SK-N-SH treated with all-trans-retinoic acid at 6 μM for 48 hours (cell line): ENCODE results near the gene MFAP1.

Experiments
- ATAC-seq: fragments of 200-7000 bp; cut with Tn5 transposase; 3 replicates; pipeline ENCODE4 v1.9.1; 2020; ENCODE audit warnings: mild to moderate bottlenecking, moderate library complexity
- ARNTL ChIP-seq: fragments of 450-650 bp; formaldehyde crosslinking; IDR thresholded peaks from 2 replicates; pipeline ENCODE4 v1.5.0; 2020; ENCODE audit warnings: low read depth, mild to moderate bottlenecking, moderate library complexity, borderline replicate concordance
- BACH2 ChIP-seq: fragments of 250-450 bp; sonication (Bioruptor Pico); IDR thresholded peaks from 2 replicates; pipeline ENCODE4 v1.9.0; 2021; ENCODE audit warnings: mild to moderate bottlenecking, borderline replicate concordance
- CSDC2 ChIP-seq: fragments of 250-450 bp; sonication (Bioruptor Pico); IDR thresholded peaks from 2 replicates; pipeline ENCODE4 v1.5.0; 2020; ENCODE audit warnings: mild to moderate bottlenecking, moderate library complexity
- ESRRG ChIP-seq: fragments of 250-450 bp; sonication (Bioruptor Pico); IDR thresholded peaks from 2 replicates; pipeline ENCODE4 v1.6.1; 2021; ENCODE audit warnings: mild to moderate bottlenecking
- GLIS3 ChIP-seq: fragments of 250-450 bp; sonication (Bioruptor Pico); IDR thresholded peaks from 2 replicates; pipeline ENCODE4 v1.5.0; 2020; ENCODE audit warnings: mild to moderate bottlenecking, moderate library complexity
- OSR1 ChIP-seq: fragments of 250-450 bp; sonication (Bioruptor Pico); IDR thresholded peaks from 2 replicates; pipeline ENCODE4 v1.8.0; 2022; ENCODE audit warnings: moderate library complexity, mild to moderate bottlenecking, inconsistent platforms
- RARB ChIP-seq: fragments of 250-450 bp; sonication (Bioruptor Pico); IDR thresholded peaks from 2 replicates; pipeline ENCODE4 v1.8.0; 2021; ENCODE audit warnings: mild to moderate bottlenecking, moderate library complexity
- SNAI2 ChIP-seq: fragments of 250-450 bp; sonication (Bioruptor Pico); IDR thresholded peaks from 2 replicates; pipeline ENCODE4 v1.5.0; 2020; ENCODE audit warnings: mild to moderate bottlenecking, moderate library complexity
- TCF4 ChIP-seq: fragments of 250-450 bp; sonication (Bioruptor Pico); IDR thresholded peaks from 2 replicates; pipeline ENCODE4 v1.8.0; 2021; ENCODE audit warnings: mild to moderate bottlenecking, moderate library complexity, borderline replicate concordance
- TOX ChIP-seq: fragments of 250-450 bp; sonication (Bioruptor Pico); IDR thresholded peaks from 2 replicates; pipeline ENCODE4 v1.8.0; 2021; ENCODE audit warnings: mild to moderate bottlenecking, moderate library complexity, borderline replicate concordance
- ZC3H10 ChIP-seq: fragments of 250-450 bp; sonication (Bioruptor Pico); IDR thresholded peaks from 2 replicates; pipeline ENCODE4 v1.5.1; 2021; ENCODE audit warnings: mild to moderate bottlenecking, moderate library complexity
- ZFP3 ChIP-seq: fragments of 250-450 bp; sonication (Bioruptor Pico); IDR thresholded peaks from 2 replicates; pipeline ENCODE4 v1.5.0; 2020; ENCODE audit warnings: mild to moderate bottlenecking, moderate library complexity
- ZFP30 ChIP-seq: fragments of 450-650 bp; formaldehyde crosslinking; IDR thresholded peaks from 2 replicates; pipeline ENCODE4 v1.5.0; 2022; ENCODE audit warnings: mild to moderate bottlenecking, moderate library complexity
- ZNF565 ChIP-seq: fragments of 450-650 bp; formaldehyde crosslinking; conservative IDR thresholded peaks from 2 replicates; pipeline ENCODE4 v1.5.0; 2020; ENCODE audit warnings: low read depth, mild to moderate bottlenecking, moderate library complexity
- ZNF8 ChIP-seq: fragments of 450-650 bp; formaldehyde crosslinking; IDR thresholded peaks from 2 replicates; pipeline ENCODE4 v1.5.0; 2020; ENCODE audit warnings: mild to moderate bottlenecking, moderate library complexity
- TF ChIP-seq, protein P1 (sequence below): fragments of 250-450 bp; sonication (Bioruptor Pico); IDR thresholded peaks from 2 replicates; pipeline ENCODE4 v1.8.0; 2020; ENCODE audit warnings: mild to moderate bottlenecking, moderate library complexity, borderline replicate concordance
- TF ChIP-seq, protein P2 (sequence below): fragments of 250-450 bp; sonication (Bioruptor Pico); IDR thresholded peaks from 2 replicates; pipeline ENCODE4 v1.5.1; 2021; ENCODE audit warnings: mild to moderate bottlenecking, moderate library complexity
- TF ChIP-seq, protein P3 (sequence below): fragments of 250-450 bp; sonication (Bioruptor Pico); IDR thresholded peaks from 2 replicates; pipeline ENCODE4 v1.5.1; 2020; ENCODE audit warnings: low read depth, mild to moderate bottlenecking, moderate library complexity
- TF ChIP-seq, protein P4 (sequence below): fragments of 250-450 bp; sonication (Bioruptor Pico); IDR thresholded peaks from 2 replicates; pipeline ENCODE4 v1.5.0; 2020; ENCODE audit warnings: mild to moderate bottlenecking, moderate library complexity

The MFAP1 gene

DNA sequence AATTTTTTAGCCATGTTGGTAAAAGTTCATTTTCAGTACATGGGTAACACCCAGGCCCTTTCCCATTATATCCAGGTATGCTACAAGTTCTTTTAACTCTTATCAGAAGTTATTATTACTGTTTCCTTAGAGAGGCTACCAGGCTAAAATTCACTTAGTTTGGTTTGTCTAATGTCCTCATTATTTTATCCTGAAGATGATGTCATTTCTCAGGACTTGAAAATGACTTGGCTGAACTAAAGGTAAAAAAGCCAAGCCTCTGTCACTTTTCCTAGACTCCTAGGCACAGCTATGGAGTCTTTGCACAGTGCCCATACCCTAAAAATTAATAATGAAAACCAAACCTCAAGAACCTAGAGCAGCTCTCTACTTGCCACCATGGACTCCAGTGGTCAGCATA is 51.9 kb downstream of the MFAP1 start:
- TF ChIP-seq RARB (CRISPR knock-in tag) (no peak), SNAI2 (CRISPR knock-in tag) (no peak), ZNF8 (no peak), ZFP30 (no peak)
- TF ChIP-seq, protein P1, sequence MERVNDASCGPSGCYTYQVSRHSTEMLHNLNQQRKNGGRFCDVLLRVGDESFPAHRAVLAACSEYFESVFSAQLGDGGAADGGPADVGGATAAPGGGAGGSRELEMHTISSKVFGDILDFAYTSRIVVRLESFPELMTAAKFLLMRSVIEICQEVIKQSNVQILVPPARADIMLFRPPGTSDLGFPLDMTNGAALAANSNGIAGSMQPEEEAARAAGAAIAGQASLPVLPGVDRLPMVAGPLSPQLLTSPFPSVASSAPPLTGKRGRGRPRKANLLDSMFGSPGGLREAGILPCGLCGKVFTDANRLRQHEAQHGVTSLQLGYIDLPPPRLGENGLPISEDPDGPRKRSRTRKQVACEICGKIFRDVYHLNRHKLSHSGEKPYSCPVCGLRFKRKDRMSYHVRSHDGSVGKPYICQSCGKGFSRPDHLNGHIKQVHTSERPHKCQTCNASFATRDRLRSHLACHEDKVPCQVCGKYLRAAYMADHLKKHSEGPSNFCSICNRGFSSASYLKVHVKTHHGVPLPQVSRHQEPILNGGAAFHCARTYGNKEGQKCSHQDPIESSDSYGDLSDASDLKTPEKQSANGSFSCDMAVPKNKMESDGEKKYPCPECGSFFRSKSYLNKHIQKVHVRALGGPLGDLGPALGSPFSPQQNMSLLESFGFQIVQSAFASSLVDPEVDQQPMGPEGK (CRISPR knock-in tag) = no peak
- TF ChIP-seq, protein P2, sequence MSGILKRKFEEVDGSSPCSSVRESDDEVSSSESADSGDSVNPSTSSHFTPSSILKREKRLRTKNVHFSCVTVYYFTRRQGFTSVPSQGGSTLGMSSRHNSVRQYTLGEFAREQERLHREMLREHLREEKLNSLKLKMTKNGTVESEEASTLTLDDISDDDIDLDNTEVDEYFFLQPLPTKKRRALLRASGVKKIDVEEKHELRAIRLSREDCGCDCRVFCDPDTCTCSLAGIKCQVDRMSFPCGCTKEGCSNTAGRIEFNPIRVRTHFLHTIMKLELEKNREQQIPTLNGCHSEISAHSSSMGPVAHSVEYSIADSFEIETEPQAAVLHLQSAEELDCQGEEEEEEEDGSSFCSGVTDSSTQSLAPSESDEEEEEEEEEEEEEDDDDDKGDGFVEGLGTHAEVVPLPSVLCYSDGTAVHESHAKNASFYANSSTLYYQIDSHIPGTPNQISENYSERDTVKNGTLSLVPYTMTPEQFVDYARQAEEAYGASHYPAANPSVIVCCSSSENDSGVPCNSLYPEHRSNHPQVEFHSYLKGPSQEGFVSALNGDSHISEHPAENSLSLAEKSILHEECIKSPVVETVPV (CRISPR knock-in tag) = no peak
- TF ChIP-seq, protein P3, sequence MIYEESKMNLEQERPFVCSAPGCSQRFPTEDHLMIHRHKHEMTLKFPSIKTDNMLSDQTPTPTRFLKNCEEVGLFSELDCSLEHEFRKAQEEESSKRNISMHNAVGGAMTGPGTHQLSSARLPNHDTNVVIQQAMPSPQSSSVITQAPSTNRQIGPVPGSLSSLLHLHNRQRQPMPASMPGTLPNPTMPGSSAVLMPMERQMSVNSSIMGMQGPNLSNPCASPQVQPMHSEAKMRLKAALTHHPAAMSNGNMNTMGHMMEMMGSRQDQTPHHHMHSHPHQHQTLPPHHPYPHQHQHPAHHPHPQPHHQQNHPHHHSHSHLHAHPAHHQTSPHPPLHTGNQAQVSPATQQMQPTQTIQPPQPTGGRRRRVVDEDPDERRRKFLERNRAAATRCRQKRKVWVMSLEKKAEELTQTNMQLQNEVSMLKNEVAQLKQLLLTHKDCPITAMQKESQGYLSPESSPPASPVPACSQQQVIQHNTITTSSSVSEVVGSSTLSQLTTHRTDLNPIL (CRISPR knock-in tag) = no peak
- no peak for ATAC-seq

DNA sequence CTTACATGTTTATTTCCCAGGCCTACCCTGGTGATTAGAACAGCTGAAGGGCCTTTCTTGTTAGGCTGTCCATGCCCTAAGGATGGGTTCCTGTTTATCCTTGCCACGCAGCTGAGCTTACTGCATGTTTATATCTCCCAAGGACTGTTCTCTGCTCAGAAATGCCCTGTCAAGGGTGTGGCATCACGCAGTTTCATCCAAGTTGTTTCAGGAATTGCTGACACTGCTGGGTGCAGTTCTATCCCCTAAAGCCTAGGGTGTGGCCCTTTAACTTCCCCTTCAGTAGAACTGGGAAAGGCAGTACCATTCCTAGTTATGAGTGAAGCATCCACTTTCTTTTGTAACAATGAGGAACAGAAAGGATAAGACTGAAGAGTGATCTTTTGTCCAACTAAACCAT is 52.7 kb downstream of the MFAP1 start:
- TF ChIP-seq TOX (CRISPR knock-in tag) = no peak
- TF ChIP-seq ZNF8 = no peak
- no peak for TF ChIP-seq ZC3H10
- no peak for TF ChIP-seq TCF4
- TF ChIP-seq, protein P2 (CRISPR knock-in tag) = no peak
- TF ChIP-seq, all 23 proteins: peak for 0
- ATAC-seq = no peak

DNA sequence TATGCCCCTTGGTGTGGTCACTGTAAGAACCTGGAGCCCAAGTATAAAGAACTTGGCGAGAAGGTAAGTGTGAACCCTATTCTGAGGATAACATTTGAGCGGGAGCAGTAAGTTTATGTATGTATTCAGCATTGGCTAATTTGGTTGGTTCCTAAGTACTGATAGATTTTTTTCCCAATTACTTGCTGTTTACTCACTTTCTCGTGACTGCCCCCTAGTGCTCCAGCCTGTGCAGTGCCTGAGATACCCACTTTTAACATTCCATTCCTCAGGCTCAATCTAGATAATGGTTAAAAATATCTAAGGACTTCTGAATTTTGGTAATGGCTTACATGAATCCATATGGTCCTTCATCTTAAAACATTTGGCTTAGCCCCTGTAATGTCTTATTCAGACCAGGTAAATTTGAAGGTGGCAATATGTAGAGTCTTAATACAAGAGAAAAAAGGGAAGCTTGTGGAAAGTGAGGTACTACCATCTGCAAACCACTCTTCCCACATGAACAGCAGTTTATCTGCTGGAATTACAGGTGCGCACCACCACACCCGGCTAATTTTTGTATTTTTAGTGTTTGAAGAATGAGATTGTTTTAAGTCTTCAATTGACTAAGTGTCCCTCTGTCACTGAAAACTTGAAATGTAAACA is 54.8 kb downstream of the MFAP1 start:
- peak; percentile 87 for ATAC-seq
- TF ChIP-seq TCF4 = no peak
- TF ChIP-seq ESRRG = no peak
- TF ChIP-seq ARNTL (CRISPR knock-in tag) = no peak
- TF ChIP-seq, protein P1 (CRISPR knock-in tag) = no peak
- no peak for TF ChIP-seq BACH2 (CRISPR knock-in tag)
- TF ChIP-seq TOX (CRISPR knock-in tag) = no peak
- no peak for TF ChIP-seq ZNF8
- TF ChIP-seq ZFP3 = no peak
- TF ChIP-seq ZNF565 (CRISPR knock-in tag) = no peak
- no peak for TF ChIP-seq OSR1 (CRISPR knock-in tag)
- no peak for TF ChIP-seq GLIS3 (CRISPR knock-in tag)
- no peak for TF ChIP-seq CSDC2

DNA sequence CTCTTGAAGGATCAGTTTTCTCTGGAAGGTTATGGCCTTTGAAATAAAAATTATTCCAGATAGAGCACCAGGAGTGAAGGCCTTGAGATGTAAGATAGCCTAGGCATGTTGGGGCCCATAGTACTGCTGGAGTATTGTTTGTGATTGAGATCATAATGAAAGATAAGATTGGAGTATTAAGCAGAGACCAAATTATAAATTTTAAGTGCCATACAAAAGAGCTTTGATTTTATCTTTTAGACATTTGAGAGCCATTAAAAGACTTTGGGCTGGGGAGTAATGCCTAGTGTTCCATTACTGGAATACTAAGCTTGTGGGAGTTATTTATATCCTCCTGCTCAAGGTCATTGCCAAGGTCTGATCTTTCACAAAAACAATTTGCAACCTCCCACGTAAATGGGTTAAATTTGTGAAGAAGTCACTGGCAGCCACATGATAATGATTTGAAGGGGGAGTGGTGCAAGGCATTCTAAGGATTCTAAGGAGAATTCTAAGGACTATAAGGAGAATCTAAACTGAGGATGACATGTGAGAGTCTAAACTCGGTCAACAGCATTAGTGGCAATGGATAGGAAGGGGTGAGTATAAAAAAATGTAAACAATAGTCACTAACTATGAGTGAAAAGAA is 60.6 kb downstream of the MFAP1 start:
- peak; percentile 70 for ATAC-seq
- 0 out of 2 replicates have a peak, but pooled peaks have one; percentile 17 for TF ChIP-seq ZFP3
- TF ChIP-seq, protein P2 (CRISPR knock-in tag) = no peak
- TF ChIP-seq, protein P4, sequence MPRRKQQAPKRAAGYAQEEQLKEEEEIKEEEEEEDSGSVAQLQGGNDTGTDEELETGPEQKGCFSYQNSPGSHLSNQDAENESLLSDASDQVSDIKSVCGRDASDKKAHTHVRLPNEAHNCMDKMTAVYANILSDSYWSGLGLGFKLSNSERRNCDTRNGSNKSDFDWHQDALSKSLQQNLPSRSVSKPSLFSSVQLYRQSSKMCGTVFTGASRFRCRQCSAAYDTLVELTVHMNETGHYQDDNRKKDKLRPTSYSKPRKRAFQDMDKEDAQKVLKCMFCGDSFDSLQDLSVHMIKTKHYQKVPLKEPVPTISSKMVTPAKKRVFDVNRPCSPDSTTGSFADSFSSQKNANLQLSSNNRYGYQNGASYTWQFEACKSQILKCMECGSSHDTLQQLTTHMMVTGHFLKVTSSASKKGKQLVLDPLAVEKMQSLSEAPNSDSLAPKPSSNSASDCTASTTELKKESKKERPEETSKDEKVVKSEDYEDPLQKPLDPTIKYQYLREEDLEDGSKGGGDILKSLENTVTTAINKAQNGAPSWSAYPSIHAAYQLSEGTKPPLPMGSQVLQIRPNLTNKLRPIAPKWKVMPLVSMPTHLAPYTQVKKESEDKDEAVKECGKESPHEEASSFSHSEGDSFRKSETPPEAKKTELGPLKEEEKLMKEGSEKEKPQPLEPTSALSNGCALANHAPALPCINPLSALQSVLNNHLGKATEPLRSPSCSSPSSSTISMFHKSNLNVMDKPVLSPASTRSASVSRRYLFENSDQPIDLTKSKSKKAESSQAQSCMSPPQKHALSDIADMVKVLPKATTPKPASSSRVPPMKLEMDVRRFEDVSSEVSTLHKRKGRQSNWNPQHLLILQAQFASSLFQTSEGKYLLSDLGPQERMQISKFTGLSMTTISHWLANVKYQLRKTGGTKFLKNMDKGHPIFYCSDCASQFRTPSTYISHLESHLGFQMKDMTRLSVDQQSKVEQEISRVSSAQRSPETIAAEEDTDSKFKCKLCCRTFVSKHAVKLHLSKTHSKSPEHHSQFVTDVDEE (CRISPR knock-in tag) = peak; percentile 98
- TF ChIP-seq, protein P3 (CRISPR knock-in tag) = peak; percentile 65; the same call in 1 of the 2 replicates
- no peak for TF ChIP-seq OSR1 (CRISPR knock-in tag)
- TF ChIP-seq ZNF8 = peak; percentile 52; the same call in 1 of the 2 replicates
- peak; percentile 92; the same call in 1 of the 2 replicates for TF ChIP-seq ESRRG
- TF ChIP-seq RARB (CRISPR knock-in tag) = no peak
